ENCODE measurements around the gene MACROD1. TPM values are rescaled to one million over a fixed set of nuclear protein-coding genes. Genes with fewer than 3 reads are reported as not detected.

MACROD1 gene
- total RNA-seq, 2 experiments from 2014 or later: 6.0 to 6.3 TPM

GRCh38 chr11:64019106-64020037 is 146.5 kb downstream of the MACROD1 start:
- Mint-ChIP-seq H3K36me3 (ENCODE audit: low read depth) (no peaks in the 10 kb centered on the region), H3K9me3 (no peaks in the 10 kb centered on the region), H3K4me1 (ENCODE audit: low read depth) (no peaks in the 10 kb centered on the region), H3K27ac (no peak overlapping the region), H3K4me3 (no peak overlapping the region), H3K27me3 (no peaks in the 10 kb centered on the region)
- Histone ChIP-seq H3K36me3 (ENCODE audit: insufficient read depth, low read length) (no peaks in the 10 kb centered on the region), H3K27ac (ENCODE audit: low read depth in 1 of 2, low read length in 2 of 2) (no peak overlapping the region), H3K27me3 (ENCODE audit: control insufficient read depth in 1 of 2, insufficient read depth in 2 of 2, low read length in 2 of 2) (no peaks in the 10 kb centered on the region), H3K9me3 (ENCODE audit: control insufficient read depth in 1 of 2, insufficient read depth in 1 of 2, low read length in 2 of 2) (no peaks in the 10 kb centered on the region), H3K4me3 (ENCODE audit: low read length) (no peak overlapping the region), H3K4me1 (ENCODE audit: insufficient read depth, low read length) (no peaks in the 10 kb centered on the region)
- no peak for DNase-seq
- ATAC-seq (ENCODE audit: poor library complexity): no peak
- TF ChIP-seq CTCF (IDR thresholded peaks at IDR 0.05): no peak
- POLR2A ChIA-PET: no interaction called here
- intact Hi-C loops (cut with DNase I, micrococcal nuclease): no loop called here
- CTCF ChIA-PET: no interaction called here

GRCh38 chr11:64018310-64018709 is 147.6 kb downstream of the MACROD1 start:
- H3K9me3 ChIP-seq (ENCODE audit: control insufficient read depth in 1 of 2, insufficient read depth in 1 of 2, low read length in 2 of 2): no peaks in the 10 kb centered on the region
- DNase-seq (no peak), ATAC-seq (ENCODE audit: poor library complexity) (no peak)
- ChIA-PET POLR2A (no interaction called here), CTCF (no interaction called here)
- H3K27me3 Mint-ChIP-seq: no peaks in the 10 kb centered on the region
- no peaks in the 10 kb centered on the region for H3K4me1 ChIP-seq (ENCODE audit: insufficient read depth, low read length)
- no peaks in the 10 kb centered on the region for H3K9me3 Mint-ChIP-seq
- H3K4me1 Mint-ChIP-seq (ENCODE audit: low read depth): no peaks in the 10 kb centered on the region
- H3K36me3 ChIP-seq (ENCODE audit: insufficient read depth, low read length): no peaks in the 10 kb centered on the region
- TF ChIP-seq CTCF (IDR thresholded peaks at IDR 0.05): no peak
- no peak overlapping the region for H3K27ac ChIP-seq (ENCODE audit: low read depth in 1 of 2, low read length in 2 of 2)
- intact Hi-C loops (cut with DNase I, micrococcal nuclease): no loop called here
- H3K4me3 ChIP-seq (ENCODE audit: low read length): no peak overlapping the region
- H3K27ac Mint-ChIP-seq: no peak overlapping the region
- H3K36me3 Mint-ChIP-seq (ENCODE audit: low read depth): no peaks in the 10 kb centered on the region
- H3K4me3 Mint-ChIP-seq: no peak overlapping the region
- no peaks in the 10 kb centered on the region for H3K27me3 ChIP-seq (ENCODE audit: control insufficient read depth in 1 of 2, insufficient read depth in 2 of 2, low read length in 2 of 2)

- TF ChIP-seq CTCF (IDR thresholded peaks at IDR 0.05): no peak
These were observed 148.0 kb downstream of the MACROD1 start for GRCh38 chr11:64017945-64018224.

More at GRCh38 chr11:64017945-64018224, 148.0 kb downstream of the MACROD1 start:
- no peaks in the 10 kb centered on the region for H3K9me3 ChIP-seq (ENCODE audit: control insufficient read depth in 1 of 2, insufficient read depth in 1 of 2, low read length in 2 of 2)
- Mint-ChIP-seq H3K27ac (no peak overlapping the region), H3K4me1 (ENCODE audit: low read depth) (no peaks in the 10 kb centered on the region), H3K4me3 (no peak overlapping the region), H3K27me3 (no peaks in the 10 kb centered on the region), H3K9me3 (no peaks in the 10 kb centered on the region), H3K36me3 (ENCODE audit: low read depth) (no peaks in the 10 kb centered on the region)
- no peaks in the 10 kb centered on the region for H3K36me3 ChIP-seq (ENCODE audit: insufficient read depth, low read length)
- CTCF ChIA-PET: no interaction called here
- H3K4me1 ChIP-seq (ENCODE audit: insufficient read depth, low read length): no peaks in the 10 kb centered on the region
- no peaks in the 10 kb centered on the region for H3K27me3 ChIP-seq (ENCODE audit: control insufficient read depth in 1 of 2, insufficient read depth in 2 of 2, low read length in 2 of 2)
- no peak overlapping the region for H3K4me3 ChIP-seq (ENCODE audit: low read length)
- DNase-seq (no peak), ATAC-seq (ENCODE audit: poor library complexity) (no peak)
- intact Hi-C loops (cut with DNase I, micrococcal nuclease): no loop called here
- H3K27ac ChIP-seq (ENCODE audit: low read depth in 1 of 2, low read length in 2 of 2): no peak overlapping the region
- POLR2A ChIA-PET: no interaction called here
